ENCODE data around the gene MDN1. TPM values are rescaled to one million over a fixed set of nuclear protein-coding genes. Genes with fewer than 3 reads are reported as not detected.

MDN1 gene
- total and polyA plus RNA-seq, 2 of the 13 experiments (the other 11 are each of a cell fraction or from before 2014, with no cell fraction given), result 18.8 to 52.9 TPM

DNA sequence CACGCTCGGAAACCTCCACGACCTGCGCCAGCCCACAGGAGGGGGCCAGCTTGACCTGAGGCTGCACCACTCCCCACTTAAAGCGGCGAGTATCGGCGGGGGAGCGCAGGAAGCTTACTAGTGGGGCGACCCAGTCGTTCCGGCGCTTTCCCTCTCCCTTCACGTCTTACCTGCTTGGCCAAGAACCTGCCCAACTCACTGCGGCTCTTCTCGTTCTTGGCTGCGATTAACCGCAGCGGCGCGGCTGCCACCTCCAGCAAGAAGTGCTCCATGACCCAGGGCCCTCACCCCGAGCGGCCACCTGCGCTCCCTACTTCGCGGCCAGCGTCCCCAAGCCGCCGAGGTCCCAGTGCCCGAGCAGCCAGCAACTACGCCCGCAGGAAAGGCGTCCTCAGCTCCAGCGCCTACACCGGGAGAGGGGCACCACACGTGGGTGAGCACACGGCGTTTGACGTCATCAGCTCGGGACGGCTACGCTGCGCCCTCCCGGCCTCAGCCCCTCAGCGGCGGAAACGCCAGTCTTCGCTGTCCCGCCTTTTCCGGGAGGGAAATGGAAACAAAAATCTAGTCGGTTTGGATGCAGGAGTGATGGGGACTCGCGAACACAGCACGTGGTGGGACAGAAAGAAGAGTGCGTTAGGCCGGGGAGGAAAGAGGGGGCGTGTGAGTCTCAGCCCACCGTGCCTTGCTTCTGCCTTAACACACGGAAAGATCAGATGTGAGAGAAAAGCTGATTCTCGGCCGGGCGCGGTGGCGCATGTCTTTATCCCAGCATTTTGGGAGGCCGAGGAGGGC, at the start of gene MDN1 (continued):
- TF ChIP-seq, protein P1, sequence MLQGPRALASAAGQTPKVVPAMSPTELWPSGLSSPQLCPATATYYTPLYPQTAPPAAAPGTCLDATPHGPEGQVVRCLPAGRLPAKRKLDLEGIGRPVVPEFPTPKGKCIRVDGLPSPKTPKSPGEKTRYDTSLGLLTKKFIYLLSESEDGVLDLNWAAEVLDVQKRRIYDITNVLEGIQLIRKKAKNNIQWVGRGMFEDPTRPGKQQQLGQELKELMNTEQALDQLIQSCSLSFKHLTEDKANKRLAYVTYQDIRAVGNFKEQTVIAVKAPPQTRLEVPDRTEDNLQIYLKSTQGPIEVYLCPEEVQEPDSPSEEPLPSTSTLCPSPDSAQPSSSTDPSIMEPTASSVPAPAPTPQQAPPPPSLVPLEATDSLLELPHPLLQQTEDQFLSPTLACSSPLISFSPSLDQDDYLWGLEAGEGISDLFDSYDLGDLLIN (CRISPR knock-in tag; IDR thresholded peaks at IDR 0.05; ENCODE audit: borderline replicate concordance), result 0 out of 2 replicates have a peak, but pooled peaks have one; percentile 15
- TF ChIP-seq ZSCAN22 (CRISPR knock-in tag; IDR thresholded peaks at IDR 0.05) (no peak), NFIB (CRISPR knock-in tag; IDR thresholded peaks at IDR 0.05; ENCODE audit: borderline replicate concordance) (no peak), YEATS4 (CRISPR knock-in tag; IDR thresholded peaks at IDR 0.05; ENCODE audit: borderline replicate concordance) (peak; percentile 93), KIAA2018 (CRISPR knock-in tag; IDR thresholded peaks at IDR 0.05; ENCODE audit: borderline replicate concordance) (0 out of 2 replicates have a peak, but pooled peaks have one; percentile 74), TEF (CRISPR knock-in tag; IDR thresholded peaks at IDR 0.05) (no peak), JARID2 (CRISPR knock-in tag; IDR thresholded peaks at IDR 0.05; ENCODE audit: insufficient replicate concordance) (peak; percentile 32), STAG1 (CRISPR knock-in tag; IDR thresholded peaks at IDR 0.05) (no peak), ZFAT (CRISPR knock-in tag; conservative IDR thresholded peaks at IDR 0.05) (no peak), ZNF431 (CRISPR knock-in tag; IDR thresholded peaks at IDR 0.05; ENCODE audit: borderline replicate concordance, low read depth) (peak; percentile 65; the same call in 1 of the 2 replicates)
- TF ChIP-seq, protein P2, sequence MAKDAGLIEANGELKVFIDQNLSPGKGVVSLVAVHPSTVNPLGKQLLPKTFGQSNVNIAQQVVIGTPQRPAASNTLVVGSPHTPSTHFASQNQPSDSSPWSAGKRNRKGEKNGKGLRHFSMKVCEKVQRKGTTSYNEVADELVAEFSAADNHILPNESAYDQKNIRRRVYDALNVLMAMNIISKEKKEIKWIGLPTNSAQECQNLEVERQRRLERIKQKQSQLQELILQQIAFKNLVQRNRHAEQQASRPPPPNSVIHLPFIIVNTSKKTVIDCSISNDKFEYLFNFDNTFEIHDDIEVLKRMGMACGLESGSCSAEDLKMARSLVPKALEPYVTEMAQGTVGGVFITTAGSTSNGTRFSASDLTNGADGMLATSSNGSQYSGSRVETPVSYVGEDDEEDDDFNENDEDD (CRISPR knock-in tag; IDR thresholded peaks at IDR 0.05; ENCODE audit: borderline replicate concordance), result peak; percentile 94
- TF ChIP-seq, protein P3, sequence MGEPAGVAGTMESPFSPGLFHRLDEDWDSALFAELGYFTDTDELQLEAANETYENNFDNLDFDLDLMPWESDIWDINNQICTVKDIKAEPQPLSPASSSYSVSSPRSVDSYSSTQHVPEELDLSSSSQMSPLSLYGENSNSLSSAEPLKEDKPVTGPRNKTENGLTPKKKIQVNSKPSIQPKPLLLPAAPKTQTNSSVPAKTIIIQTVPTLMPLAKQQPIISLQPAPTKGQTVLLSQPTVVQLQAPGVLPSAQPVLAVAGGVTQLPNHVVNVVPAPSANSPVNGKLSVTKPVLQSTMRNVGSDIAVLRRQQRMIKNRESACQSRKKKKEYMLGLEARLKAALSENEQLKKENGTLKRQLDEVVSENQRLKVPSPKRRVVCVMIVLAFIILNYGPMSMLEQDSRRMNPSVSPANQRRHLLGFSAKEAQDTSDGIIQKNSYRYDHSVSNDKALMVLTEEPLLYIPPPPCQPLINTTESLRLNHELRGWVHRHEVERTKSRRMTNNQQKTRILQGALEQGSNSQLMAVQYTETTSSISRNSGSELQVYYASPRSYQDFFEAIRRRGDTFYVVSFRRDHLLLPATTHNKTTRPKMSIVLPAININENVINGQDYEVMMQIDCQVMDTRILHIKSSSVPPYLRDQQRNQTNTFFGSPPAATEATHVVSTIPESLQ (CRISPR knock-in tag; conservative IDR thresholded peaks at IDR 0.05), result no peak

Measured in HepG2 (cell line).